Mesendoderm (in vitro differentiated cells): ENCODE results near the gene CDSN.
"Not testable (repeated sequence)": the region's sequence is repeated elsewhere in the genome, so short reads cannot be mapped to it uniquely, and the experiment has no call there.

Experiments used
- DNase-seq: peaks from one replicate; pipeline ENCODE4 v3.0.0; 2013
- H2AK5ac ChIP-seq: 2 replicates; pipeline ENCODE4 v1.6.1; 2013; ENCODE audit warnings: low read length, inconsistent platforms
- H2BK120ac ChIP-seq: 2 replicates; pipeline ENCODE4 v1.6.1; 2013; ENCODE audit warnings: low read depth, mild to moderate bottlenecking, low read length, moderate library complexity, mixed read lengths
- H2BK15ac ChIP-seq: replicated peaks from 2 replicates; pipeline ENCODE4 v1.6.1; 2013; ENCODE audit warnings: low read depth, mild to moderate bottlenecking, moderate library complexity
- H2BK5ac ChIP-seq: 2 replicates; pipeline ENCODE4 v1.6.1; 2013; ENCODE audit warnings: low read length, inconsistent platforms
- H3K18ac ChIP-seq: 2 replicates; pipeline ENCODE4 v1.6.1; 2013; ENCODE audit warnings: mild to moderate bottlenecking, low read length, mixed read lengths
- H3K23ac ChIP-seq: one replicate; pipeline ENCODE4 v1.6.1; 2013; ENCODE audit warnings: low read length
- H3K27ac ChIP-seq: 2 replicates; pipeline ENCODE4 v1.5.1; 2013; ENCODE audit warnings: low read depth, mild to moderate bottlenecking, inconsistent platforms, low read length, moderate library complexity
- H3K27me3 ChIP-seq: 2 replicates; pipeline ENCODE4 v1.6.1; 2013; ENCODE audit warnings: low read length, control low read depth, mild to moderate bottlenecking, inconsistent platforms; ENCODE audit not compliant: insufficient read depth, poor library complexity
- H3K36me3 ChIP-seq: 2 replicates; pipeline ENCODE4 v1.6.1; 2013; ENCODE audit warnings: low read length, inconsistent platforms; ENCODE audit not compliant: control insufficient read depth, insufficient read depth
- H3K4ac ChIP-seq: one replicate; pipeline ENCODE4 v1.6.1; 2013; ENCODE audit warnings: low read depth, mild to moderate bottlenecking, low read length, moderate library complexity
- H3K4me1 ChIP-seq: 2 replicates; pipeline ENCODE4 v1.6.1; 2013; ENCODE audit warnings: low read depth, low read length, inconsistent platforms; ENCODE audit not compliant: control insufficient read depth
- H3K4me2 ChIP-seq: 2 replicates; pipeline ENCODE4 v1.6.1; 2013; ENCODE audit warnings: low read length
- H3K4me3 ChIP-seq: 2 replicates; pipeline ENCODE4 v1.5.1; 2013; ENCODE audit warnings: mild to moderate bottlenecking, low read length
- H3K56ac ChIP-seq: one replicate; pipeline ENCODE4 v1.6.1; 2013; ENCODE audit warnings: low read length
- H3K79me1 ChIP-seq: 2 replicates; pipeline ENCODE4 v1.6.1; 2013; ENCODE audit warnings: low read length, inconsistent platforms
- H3K79me2 ChIP-seq: 2 replicates; pipeline ENCODE4 v1.6.1; 2013; ENCODE audit warnings: mild to moderate bottlenecking, low read length; ENCODE audit not compliant: control insufficient read depth, insufficient read depth
- H3K9ac ChIP-seq: 2 replicates; pipeline ENCODE4 v1.6.1; 2013; ENCODE audit warnings: low read length, inconsistent platforms
- H4K5ac ChIP-seq: one replicate; pipeline ENCODE4 v1.6.1; 2013; ENCODE audit warnings: low read length
- H4K8ac ChIP-seq: one replicate; pipeline ENCODE4 v1.6.1; 2013; ENCODE audit warnings: low read depth, mild to moderate bottlenecking, control low read depth, low read length, moderate library complexity
- WGBS: extraction: QIAGEN DNeasy Blood & Tissue Kit; methylation state at CpG from one replicate; pipeline ENCODE4 v1.1.7; 2013; ENCODE audit warnings: low lambda C conversion rate, missing lambda C conversion rate; ENCODE audit not compliant: insufficient coverage; ENCODE audit errors: extremely low coverage; 5-methylcytosine and 5-hydroxymethylcytosine counted together

Gene CDSN

GRCh38 chr6:31164475-31165063 lies 44.3 kb upstream of the CDSN start:
- no CpG with 5 or more reads among the region's 9 CpGs for WGBS
- H3K9ac ChIP-seq, H3K4me2 ChIP-seq, H3K4me1 ChIP-seq, H3K56ac ChIP-seq, H3K23ac ChIP-seq, H3K27me3 ChIP-seq, H2BK5ac ChIP-seq, H4K8ac ChIP-seq, H3K79me1 ChIP-seq, H3K18ac ChIP-seq, H3K36me3 ChIP-seq, H3K4me3 ChIP-seq, H2AK5ac ChIP-seq, H3K27ac ChIP-seq, H3K4ac ChIP-seq, DNase-seq, H2BK120ac ChIP-seq, H4K5ac ChIP-seq, H2BK15ac ChIP-seq: not testable (repeated sequence)
- H3K79me2 ChIP-seq: peaks cover 34% of the 10 kb centered on the region

- peaks cover 5% of the 10 kb centered on the region for H3K4me1 ChIP-seq
- H3K79me1 ChIP-seq: peaks cover 4% of the 10 kb centered on the region
- H4K8ac ChIP-seq: no peak overlapping the region
- H3K23ac ChIP-seq: no peak overlapping the region
- H3K4me2 ChIP-seq: no peak overlapping the region
- peaks cover 5% of the 10 kb centered on the region for H3K36me3 ChIP-seq
- no peaks in the 10 kb centered on the region for H3K27me3 ChIP-seq
- H2AK5ac ChIP-seq: no peak overlapping the region
- H2BK15ac ChIP-seq: no peak overlapping the region
- no peak for DNase-seq
- no peak overlapping the region for H3K27ac ChIP-seq
- H3K18ac ChIP-seq: no peak overlapping the region
- no peak overlapping the region for H4K5ac ChIP-seq
- H3K79me2 ChIP-seq: peaks cover 27% of the 10 kb centered on the region
- H3K56ac ChIP-seq: no peak overlapping the region
- H2BK5ac ChIP-seq: no peak overlapping the region
- no peak overlapping the region for H3K4me3 ChIP-seq
- H3K4ac ChIP-seq: no peak overlapping the region
- H3K9ac ChIP-seq: no peak overlapping the region
- H2BK120ac ChIP-seq: no peak overlapping the region
These were observed 43.7 kb upstream of the CDSN start for GRCh38 chr6:31163922-31164321.

GRCh38 chr6:31162463-31163165 lies 42.4 kb upstream of the CDSN start:
- Histone ChIP-seq H3K56ac (no peak overlapping the region), H3K18ac (no peak overlapping the region), H3K27me3 (no peaks in the 10 kb centered on the region), H2BK5ac (no peak overlapping the region), H4K8ac (no peak overlapping the region), H3K23ac (no peak overlapping the region), H2BK15ac (no peak overlapping the region), H3K36me3 (peaks cover 5% of the 10 kb centered on the region), H2AK5ac (no peak overlapping the region), H3K4me1 (peaks cover 3% of the 10 kb centered on the region), H3K4me3 (no peak overlapping the region), H3K4ac (no peak overlapping the region), H2BK120ac (no peak overlapping the region), H3K79me2 (peaks cover 14% of the 10 kb centered on the region), H3K4me2 (no peak overlapping the region), H4K5ac (no peak overlapping the region), H3K79me1 (peaks cover 4% of the 10 kb centered on the region), H3K9ac (no peak overlapping the region), H3K27ac (no peak overlapping the region)
- no CpG with 5 or more reads among the region's 13 CpGs for WGBS
- DNase-seq: peak; percentile 53

GRCh38 chr6:31161216-31162126 lies 41.2 kb upstream of the CDSN start:
- Histone ChIP-seq H2BK15ac (no peak overlapping the region), H3K36me3 (peaks cover 5% of the 10 kb centered on the region), H2BK5ac (no peak overlapping the region), H3K23ac (no peak overlapping the region), H2BK120ac (no peak overlapping the region), H3K79me2 (peaks cover 6% of the 10 kb centered on the region), H3K4me1 (peaks cover 7% of the 10 kb centered on the region), H4K8ac (no peak overlapping the region), H3K18ac (no peak overlapping the region), H3K79me1 (peaks cover 7% of the 10 kb centered on the region), H2AK5ac (no peak overlapping the region), H3K27me3 (no peaks in the 10 kb centered on the region), H3K27ac (no peak overlapping the region), H3K9ac (no peak overlapping the region), H3K56ac (no peak overlapping the region), H3K4me2 (no peak overlapping the region), H3K4ac (no peak overlapping the region), H3K4me3 (no peak overlapping the region), H4K5ac (no peak overlapping the region)
- no CpG with 5 or more reads among the region's 19 CpGs for WGBS
- DNase-seq: no peak

GRCh38 chr6:31158863-31159855 lies 38.9 kb upstream of the CDSN start:
- Histone ChIP-seq H3K27me3 (no peaks in the 10 kb centered on the region), H2BK5ac (no peak overlapping the region), H3K4me2 (peak overlapping the region; percentile 97), H2BK15ac (no peak overlapping the region), H4K5ac (no peak overlapping the region), H2BK120ac (no peak overlapping the region), H2AK5ac (no peak overlapping the region), H3K27ac (no peak overlapping the region), H3K23ac (peak overlapping the region; percentile 85), H3K56ac (peak overlapping the region; percentile 90), H3K4ac (no peak overlapping the region), H3K9ac (peak overlapping the region; percentile 87), H3K4me3 (peak overlapping the region; percentile 85), H3K18ac (no peak overlapping the region), H3K4me1 (peaks cover 7% of the 10 kb centered on the region), H3K79me1 (peaks cover 7% of the 10 kb centered on the region), H3K79me2 (no peaks in the 10 kb centered on the region), H4K8ac (no peak overlapping the region), H3K36me3 (peaks cover 3% of the 10 kb centered on the region)
- peak; percentile 72 for DNase-seq
- WGBS: no CpG with 5 or more reads among the region's 35 CpGs
